Body of pancreas (tissue), 4 donors: ENCODE results near the gene LTB4R.

ENCODE experiments used
- CTCF ChIP-seq, 7 experiments: fragments of 450-650 bp in 4 of 7; fragments of 200-600 bp in 3 of 7; sonication (generic) in 3 of 7; IDR thresholded peaks; one replicate each; pipeline ENCODE4 v1.5.1; 2016 to 2019; ENCODE audit warnings: antibody characterized with exemption in 7 of 7
- POLR2A ChIP-seq, 3 donors: fragments of 450-650 bp; IDR thresholded peaks; one replicate each; pipeline ENCODE4 v1.6.1; 2016; ENCODE audit warnings: antibody characterized with exemption in 3 of 3, mild to moderate bottlenecking in 2 of 3

- TF ChIP-seq POLR2A (IDR thresholded peaks at IDR 0.05) = no peak
- no peak for TF ChIP-seq CTCF (IDR thresholded peaks at IDR 0.05)
Measured at GRCh38 chr14:24327303-24327702, 16.0 kb downstream of the LTB4R start.
